ENCODE data around the gene HNRNPA1. TPM values are rescaled to one million over a fixed set of nuclear protein-coding genes. Genes with fewer than 3 reads are reported as not detected.
"Not testable (repeated sequence)": the region's sequence is repeated elsewhere in the genome, so short reads cannot be mapped to it uniquely, and the experiment has no call there.

The HNRNPA1 gene
- 100 to 1,000 TPM; 431 to 588 TPM for total RNA-seq
- long read RNA-seq, full-length matches to known transcripts: 976 of 1,018 reads
- long read RNA-seq, partial matches to known transcripts: 16 of 1,018 reads
- long read RNA-seq, other reads (novel, unspliced or antisense): 26 of 1,018 reads

GRCh38 chr12:54280468-54281260, at the start of gene HNRNPA1:
Gene HNRNPA1, plus strand, starts transcription at chr12:54280726. Its CDS starts 82 bp downstream, at chr12:54280808.
- peak; percentile 93 to 95 for ATAC-seq
- intact Hi-C loops (cut with DNase I): no loop called here
- peak; percentile 95 for DNase-seq

GRCh38 chr12:54231269-54231668, 49.3 kb upstream of the HNRNPA1 start:
- DNase-seq; intact Hi-C loops (cut with DNase I); ATAC-seq: not testable (repeated sequence)

GRCh38 chr12:54232790-54233189, 47.7 kb upstream of the HNRNPA1 start:
- DNase-seq: no peak
- ATAC-seq: no peak
- intact Hi-C loops (cut with DNase I): no loop called here

- ATAC-seq (no peak), DNase-seq (no peak)
- intact Hi-C loops (cut with DNase I): no loop called here
These were observed 42.0 kb upstream of the HNRNPA1 start for GRCh38 chr12:54238531-54238930.

- ATAC-seq (no peak), DNase-seq (no peak)
- intact Hi-C loops (cut with DNase I): no loop called here
These were observed 40.9 kb upstream of the HNRNPA1 start for GRCh38 chr12:54239620-54240019.

GRCh38 chr12:54240129-54240528, 40.4 kb upstream of the HNRNPA1 start:
- intact Hi-C loops (cut with DNase I): no loop called here
- DNase-seq (no peak), ATAC-seq (no peak)

- intact Hi-C loops (cut with DNase I): no loop called here
- DNase-seq (no peak), ATAC-seq (no peak)
These were observed 39.4 kb upstream of the HNRNPA1 start for GRCh38 chr12:54240971-54241588.

GRCh38 chr12:54246011-54246641, 34.4 kb upstream of the HNRNPA1 start:
- ATAC-seq: peak; percentile 8 to 47
- intact Hi-C loops (cut with DNase I): no loop called here
- DNase-seq: no peak

- DNase-seq (no peak), ATAC-seq (no peak)
- intact Hi-C loops (cut with DNase I): no loop called here
These were observed 31.0 kb upstream of the HNRNPA1 start for GRCh38 chr12:54249489-54249888.

- ATAC-seq: peak in 1 of 2 donors; percentile 17
- no peak for DNase-seq
- intact Hi-C loops (cut with DNase I): loop anchor here in 1 of 2 donors (10.0 kb wide), 1 partner anchor 113 kb away; the partner anchor contains the start of gene GPR84
These were observed 28.8 kb upstream of the HNRNPA1 start for GRCh38 chr12:54251667-54252284.

- ATAC-seq: no peak
- no peak for DNase-seq
- intact Hi-C loops (cut with DNase I): loop anchor here in 1 of 2 donors (10.0 kb wide), 1 partner anchor 112 kb away; the partner anchor contains the start of gene GPR84
These were observed 27.3 kb upstream of the HNRNPA1 start for GRCh38 chr12:54253240-54253639.

GRCh38 chr12:54257332-54257731, 23.2 kb upstream of the HNRNPA1 start:
- ATAC-seq (no peak), DNase-seq (no peak)
- intact Hi-C loops (cut with DNase I): loop anchor here in 1 of 2 donors (10.0 kb wide), 1 partner anchor 107 kb away; the partner anchor contains the start of gene GPR84

GRCh38 chr12:54258201-54258681, 22.3 kb upstream of the HNRNPA1 start:
- no peak for DNase-seq
- peak in 1 of 2 donors; percentile 48 for ATAC-seq
- intact Hi-C loops (cut with DNase I): loop anchor here in 1 of 2 donors (10.0 kb wide), 1 partner anchor 107 kb away; the partner anchor contains the start of gene GPR84

GRCh38 chr12:54259194-54260011, 21.1 kb upstream of the HNRNPA1 start:
- ATAC-seq (peak; percentile 95 to 97), DNase-seq (peak; percentile 84)
- intact Hi-C loops (cut with DNase I): loop anchor here in 1 of 2 donors (10.0 kb wide), 1 partner anchor 105 kb away; the partner anchor contains the start of gene GPR84

- intact Hi-C loops (cut with DNase I): no loop called here
- DNase-seq: no peak
- no peak for ATAC-seq
These were observed 18.6 kb upstream of the HNRNPA1 start for GRCh38 chr12:54261815-54262402.

- intact Hi-C loops (cut with DNase I): no loop called here
- DNase-seq: no peak
- ATAC-seq: no peak
These were observed 18.1 kb upstream of the HNRNPA1 start for GRCh38 chr12:54262403-54262925.

GRCh38 chr12:54265364-54265812, 15.1 kb upstream of the HNRNPA1 start:
- ATAC-seq: no peak
- DNase-seq: no peak
- intact Hi-C loops (cut with DNase I): no loop called here
